ENCODE results near the gene APOE.
"Not testable (repeated sequence)": the region's sequence is repeated elsewhere in the genome, so short reads cannot be mapped to it uniquely, and the experiment has no call there.

APOE gene

DNA sequence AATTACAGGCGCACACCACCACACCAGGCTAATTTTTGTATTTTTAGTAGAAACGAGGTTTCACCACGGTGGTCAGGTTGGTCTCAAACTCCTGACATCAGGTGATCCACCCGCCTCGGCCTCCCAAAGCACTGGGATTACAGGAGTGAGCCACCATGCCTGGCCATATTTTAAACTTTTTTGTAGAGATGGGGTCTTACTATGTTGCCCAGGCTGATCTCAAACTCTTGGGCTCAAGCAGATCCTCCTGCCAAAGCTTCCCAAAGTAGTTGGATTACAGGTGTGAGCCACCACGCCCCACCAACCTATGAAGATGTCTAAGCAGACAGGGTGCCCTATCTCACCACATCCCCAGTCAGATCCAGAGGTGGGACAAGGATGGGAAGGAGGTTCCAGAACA is 6.3 kb downstream of the APOE start:
- DNase-seq, result not testable (repeated sequence)

DNA sequence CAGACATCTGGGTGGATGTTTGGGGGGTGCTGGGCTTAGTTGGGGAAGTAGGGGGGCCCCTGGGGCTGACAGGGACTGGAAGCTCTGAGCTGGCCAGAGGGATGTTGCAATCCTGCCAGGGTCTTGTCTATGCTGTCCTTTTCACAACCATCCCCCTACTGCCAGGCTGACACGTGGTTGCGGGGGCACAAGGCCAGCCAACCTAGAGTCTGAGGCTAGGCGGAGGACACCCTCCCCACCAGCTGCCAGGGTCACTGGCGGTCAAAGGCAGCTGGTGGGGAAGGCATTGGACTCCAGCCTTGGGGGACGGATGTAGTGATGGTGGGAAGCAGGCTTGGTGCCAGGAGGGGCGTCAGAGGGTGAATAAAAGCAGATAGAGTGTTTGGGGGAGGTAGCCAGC is 7.3 kb downstream of the APOE start:
- peak in 13 of 14 donors; percentile 19 to 90 (median 61) for DNase-seq

DNA sequence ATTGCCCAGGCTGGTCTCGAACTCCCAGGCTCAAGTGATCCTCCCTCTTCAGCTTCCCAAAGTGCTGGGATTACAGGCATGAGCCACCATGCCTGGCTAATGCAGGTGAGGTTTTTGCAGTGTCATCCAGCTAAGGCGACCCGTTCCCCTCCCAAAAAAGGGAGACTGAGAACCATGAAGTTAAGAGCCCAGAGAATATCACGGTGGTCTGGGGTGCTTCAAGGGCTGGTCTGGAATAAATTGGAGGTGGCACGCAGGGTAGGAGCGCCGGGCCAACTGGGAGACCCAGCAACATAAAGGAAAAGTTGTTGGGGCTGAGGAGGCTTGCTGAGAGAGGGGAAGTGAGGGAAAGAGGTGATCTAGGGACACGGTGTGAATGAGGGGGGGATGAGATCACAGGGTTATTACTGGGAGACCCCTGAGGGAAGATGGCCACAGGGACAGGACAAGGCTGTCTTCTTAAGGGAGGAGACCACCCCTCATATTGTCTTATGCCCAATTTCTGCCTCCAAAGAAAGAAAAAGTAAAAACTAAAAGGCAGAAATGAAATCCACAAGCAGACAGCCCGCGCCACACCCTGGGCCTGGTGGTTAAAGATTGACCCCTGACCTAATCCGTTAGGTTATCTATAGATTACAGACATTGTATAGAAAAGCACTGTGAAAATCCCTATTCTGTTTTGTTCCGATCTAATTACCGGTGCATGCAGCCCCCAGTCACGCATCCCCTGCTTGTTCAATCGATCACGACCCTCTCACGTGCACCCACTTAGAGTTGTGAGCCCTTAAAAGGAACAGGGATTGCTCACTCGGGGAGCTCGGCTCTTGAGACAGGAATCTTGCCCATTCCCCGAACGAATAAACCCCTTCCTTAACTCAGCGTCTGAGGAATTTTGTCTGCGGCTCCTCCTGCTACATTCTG is 8.2 kb downstream of the APOE start:
- peak in 2 of 14 donors; percentile 23 to 47 for DNase-seq

DNA sequence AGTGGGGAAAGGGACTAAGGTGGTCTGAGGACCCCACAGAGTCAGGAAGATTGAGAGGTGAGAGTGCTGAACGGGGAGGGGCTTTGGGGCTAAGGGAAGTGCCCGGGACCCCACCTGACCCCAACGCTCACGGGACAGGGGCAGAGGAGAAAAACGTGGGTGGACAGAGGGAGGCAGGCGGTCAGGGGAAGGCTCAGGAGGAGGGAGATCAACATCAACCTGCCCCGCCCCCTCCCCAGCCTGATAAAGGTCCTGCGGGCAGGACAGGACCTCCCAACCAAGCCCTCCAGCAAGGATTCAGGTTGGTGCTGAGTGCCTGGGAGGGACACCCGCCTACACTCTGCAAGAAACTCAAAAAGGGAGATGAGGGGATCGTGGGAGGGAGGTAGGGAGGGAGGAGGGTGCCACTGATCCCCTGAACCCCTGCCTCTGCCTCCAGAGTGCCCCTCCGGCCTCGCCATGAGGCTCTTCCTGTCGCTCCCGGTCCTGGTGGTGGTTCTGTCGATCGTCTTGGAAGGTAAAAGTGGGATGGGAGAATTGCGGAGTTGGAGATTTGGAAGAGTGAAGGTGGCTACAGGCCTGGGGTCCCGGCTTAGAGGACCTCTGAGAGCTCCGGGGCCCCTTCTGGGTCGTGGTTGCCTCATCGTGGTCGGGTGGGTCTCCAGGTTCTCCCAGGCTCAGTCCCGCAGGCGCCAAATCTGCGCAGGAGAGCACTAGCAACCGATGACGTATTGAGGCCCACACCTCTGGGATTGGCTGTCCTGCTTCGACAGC is 9.0 kb downstream of the APOE start, which contains the start of gene APOC1:
TSS of gene APOC1 (plus strand) at position 176 of the 774 bp plus-strand sequence. CDS start at position 460, 284 bp downstream.
- DNase-seq, result peak; percentile 15 to 72 (median 48)

DNA sequence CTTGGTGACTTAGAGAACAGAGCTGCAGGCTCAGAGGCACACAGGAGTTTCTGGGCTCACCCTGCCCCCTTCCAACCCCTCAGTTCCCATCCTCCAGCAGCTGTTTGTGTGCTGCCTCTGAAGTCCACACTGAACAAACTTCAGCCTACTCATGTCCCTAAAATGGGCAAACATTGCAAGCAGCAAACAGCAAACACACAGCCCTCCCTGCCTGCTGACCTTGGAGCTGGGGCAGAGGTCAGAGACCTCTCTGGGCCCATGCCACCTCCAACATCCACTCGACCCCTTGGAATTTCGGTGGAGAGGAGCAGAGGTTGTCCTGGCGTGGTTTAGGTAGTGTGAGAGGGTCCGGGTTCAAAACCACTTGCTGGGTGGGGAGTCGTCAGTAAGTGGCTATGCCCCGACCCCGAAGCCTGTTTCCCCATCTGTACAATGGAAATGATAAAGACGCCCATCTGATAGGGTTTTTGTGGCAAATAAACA is 18.7 kb downstream of the APOE start:
- no peak for DNase-seq

DNA sequence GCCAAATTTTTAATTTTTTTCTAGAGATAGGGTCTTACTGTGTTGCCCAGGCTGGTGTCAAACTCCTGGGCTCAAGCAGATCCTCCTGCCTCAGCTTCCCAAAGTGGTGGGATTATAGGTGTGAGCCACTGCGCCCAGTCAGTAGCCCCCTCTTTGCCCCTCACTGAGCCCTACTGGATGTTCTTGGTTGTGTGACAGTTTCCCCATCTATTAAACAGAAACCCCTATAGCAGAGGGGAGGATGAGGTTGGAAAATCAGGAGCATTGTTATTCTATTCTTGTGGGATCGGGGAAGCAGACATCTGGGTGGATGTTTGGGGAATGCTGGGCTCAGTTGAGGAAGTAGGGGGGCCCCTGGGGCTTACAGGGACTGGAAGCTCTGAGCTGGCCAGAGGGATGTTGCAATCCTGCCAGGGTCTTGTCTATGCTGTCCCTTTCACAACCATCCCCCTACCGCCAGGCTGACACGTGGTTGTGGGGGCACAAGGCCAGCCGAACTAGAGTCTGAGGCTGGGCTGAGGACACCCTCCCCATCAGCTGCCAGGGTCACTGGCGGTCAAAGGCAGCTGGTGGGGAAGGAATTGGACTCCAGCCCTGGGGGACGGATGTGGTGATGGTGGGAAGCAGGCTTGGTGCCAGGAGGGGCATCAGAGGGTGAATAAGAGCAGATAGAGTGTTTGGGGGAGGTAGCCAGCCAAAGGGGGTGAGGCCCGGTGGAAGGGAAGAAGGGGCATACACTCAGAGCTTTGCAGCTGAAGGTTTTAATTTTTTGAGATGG is 19.7 kb downstream of the APOE start:
- peak in 13 of 14 donors; percentile 25 to 91 (median 73) for DNase-seq

DNA sequence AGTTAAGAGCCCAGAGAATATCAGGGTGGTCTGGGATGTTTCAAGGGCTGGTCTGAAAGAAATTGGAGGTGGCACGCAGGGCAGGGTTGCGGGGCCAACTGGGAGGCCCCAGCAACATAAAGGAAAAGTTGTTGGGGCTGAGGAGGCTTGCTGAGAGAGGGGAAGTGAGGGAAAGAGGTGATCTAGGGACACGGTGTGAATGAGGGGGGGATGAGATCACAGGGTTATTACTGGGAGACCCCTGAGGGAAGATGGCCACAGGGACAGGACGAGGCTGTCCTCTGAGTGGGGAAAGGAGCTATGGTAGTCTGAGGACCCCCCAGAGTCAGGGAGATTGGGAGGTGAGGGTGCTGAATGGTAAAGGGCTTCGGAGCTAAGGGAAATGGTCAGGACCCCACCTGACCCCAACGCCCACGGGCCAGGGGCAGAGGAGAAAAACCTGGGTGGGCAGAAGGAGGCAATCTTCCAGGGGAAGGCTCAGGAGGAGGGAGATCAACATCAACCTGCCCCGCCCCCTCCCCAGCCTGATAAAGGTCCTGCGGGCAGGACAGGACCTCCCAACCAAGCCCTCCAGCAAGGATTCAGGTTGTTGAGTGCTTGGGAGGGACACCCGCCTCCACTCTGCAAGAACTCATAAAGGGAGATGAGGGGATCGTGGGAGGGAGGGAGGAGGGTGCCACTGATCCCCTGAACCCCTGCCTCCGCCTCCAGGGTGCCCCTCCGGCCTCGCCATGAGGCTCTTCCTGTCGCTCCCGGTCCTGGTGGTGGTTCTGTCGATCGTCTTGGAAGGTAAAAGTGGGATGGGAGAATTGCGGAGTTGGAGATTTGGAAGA is 20.9 kb downstream of the APOE start:
- not testable (repeated sequence) for DNase-seq

DNA sequence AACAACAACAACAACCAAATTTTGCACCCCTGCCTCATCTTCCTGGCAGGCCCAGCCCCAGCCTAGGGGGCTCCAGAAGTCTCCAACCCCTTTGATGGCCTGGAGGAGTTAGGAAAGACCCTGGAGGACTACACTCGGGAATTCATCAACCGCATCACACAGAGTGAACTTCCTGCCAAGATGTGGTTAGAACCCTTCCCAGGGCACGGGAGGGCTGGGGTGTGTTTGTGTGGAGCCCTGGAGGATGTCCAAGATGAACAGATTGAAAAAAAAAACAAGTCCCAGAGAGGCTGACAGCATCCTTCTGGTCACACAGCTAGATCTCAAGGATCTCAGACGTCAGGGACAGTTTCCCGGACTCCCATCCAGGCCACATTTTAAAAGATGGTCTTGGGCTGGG is 22.1 kb downstream of the APOE start:
- DNase-seq, result no peak

DNA sequence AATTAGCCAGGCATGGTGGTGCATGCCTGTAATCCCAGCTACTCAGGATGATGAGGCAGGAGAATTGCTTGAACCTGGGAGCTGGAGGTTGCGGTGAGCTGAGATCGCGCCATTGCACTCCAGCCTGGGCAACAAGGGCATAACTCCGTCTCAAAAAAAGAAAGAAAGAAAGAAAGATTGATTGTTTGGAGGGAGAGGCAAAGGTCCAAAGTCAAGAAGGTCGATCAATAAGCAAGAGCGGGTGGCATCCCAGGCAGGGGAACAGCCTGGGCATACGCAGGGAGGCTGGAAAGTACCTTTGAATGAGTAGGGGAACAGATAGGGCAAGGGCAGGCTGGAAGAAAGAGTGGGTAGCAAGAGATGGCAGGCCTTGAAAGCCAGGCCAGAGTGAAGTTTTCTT is 24.5 kb downstream of the APOE start:
- no peak for DNase-seq

DNA sequence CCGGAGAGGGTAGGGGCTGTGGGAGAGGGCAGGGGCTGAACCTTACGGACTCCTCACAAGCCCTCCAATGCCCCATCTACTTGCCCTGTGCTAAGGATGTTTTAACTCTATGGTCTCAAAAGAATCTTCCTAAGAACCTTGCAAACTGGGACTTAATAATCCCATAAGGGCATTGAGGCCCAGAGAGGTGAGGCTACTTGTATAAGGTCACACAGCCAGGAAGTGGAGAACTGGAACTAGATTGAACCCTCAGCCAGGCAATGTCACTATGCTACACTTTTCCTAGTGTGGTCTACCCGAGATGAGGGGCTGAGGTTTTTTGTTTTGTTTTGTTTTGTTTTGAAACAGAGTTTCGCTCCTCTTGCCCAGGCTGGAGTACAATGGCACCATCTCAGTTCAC is 25.9 kb downstream of the APOE start:
- no peak for DNase-seq

DNA sequence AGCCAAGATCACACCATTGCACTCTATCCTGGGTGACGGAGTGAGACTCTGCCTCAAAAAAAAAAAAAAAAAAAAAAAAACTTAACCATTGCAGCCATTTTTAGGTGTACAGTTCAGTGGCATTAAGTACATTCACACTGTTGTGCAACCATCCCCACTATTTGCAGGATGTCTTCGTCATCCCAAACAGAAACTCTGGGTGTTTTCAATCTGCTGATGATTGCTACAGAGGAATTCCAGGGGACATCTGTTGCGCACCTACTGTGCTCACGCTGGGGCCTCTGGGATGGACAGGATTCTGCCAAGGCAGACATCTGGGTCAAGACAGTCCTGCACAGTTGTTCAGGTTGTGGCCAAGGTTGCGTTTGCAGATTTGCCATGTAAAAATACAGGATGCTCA is 34.1 kb downstream of the APOE start:
- DNase-seq, result no peak

DNA sequence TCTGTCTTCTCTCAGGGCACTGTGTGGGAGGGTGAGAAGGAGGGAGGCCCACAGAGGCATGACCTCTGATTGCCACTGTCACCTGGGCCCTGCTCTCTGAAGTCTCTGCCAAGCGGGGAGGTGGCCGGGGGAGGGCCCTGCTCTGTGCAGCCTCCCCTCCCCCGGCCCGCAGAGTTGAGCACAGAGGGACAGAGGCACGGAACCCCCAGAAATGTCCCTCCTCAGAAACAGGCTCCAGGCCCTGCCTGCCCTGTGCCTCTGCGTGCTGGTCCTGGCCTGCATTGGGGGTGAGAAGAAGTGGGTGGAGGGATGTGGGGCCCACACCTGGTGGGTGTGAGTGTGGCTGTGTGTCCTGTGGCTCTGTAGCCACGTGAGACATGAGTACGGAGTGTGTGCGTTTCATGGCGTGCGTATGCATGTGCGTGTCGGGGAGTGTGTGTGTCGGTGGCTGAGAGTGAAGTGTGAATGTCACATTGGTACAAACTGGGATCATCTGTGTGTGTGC is 36.5 kb downstream of the APOE start, which contains the start of gene APOC4:
TSS of gene APOC4 (plus strand) at position 171 of the 505 bp plus-strand sequence. CDS start at position 212, 41 bp downstream.
- DNase-seq, result no peak

DNA sequence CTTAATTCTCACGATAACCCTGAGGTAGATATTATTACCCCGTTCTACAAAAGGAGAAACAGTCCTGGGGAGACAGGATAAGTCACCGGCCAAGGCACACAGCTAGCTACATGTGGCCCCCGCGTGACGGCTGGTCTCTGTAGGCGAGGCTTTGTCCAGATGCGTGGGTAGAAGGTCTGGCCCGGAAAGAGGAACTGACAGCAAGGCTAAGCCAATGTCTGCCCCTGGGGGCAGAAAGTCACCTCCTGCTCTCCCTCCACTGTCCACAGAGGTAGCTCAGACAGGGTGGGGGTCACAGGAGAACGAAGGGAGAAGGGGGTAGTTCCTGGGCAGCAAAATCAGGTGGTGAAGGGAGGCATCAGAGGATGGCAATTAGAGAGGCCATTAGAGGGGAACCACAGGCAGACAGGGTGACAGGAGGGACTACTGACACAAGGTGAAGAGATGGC is 38.2 kb downstream of the APOE start:
- DNase-seq, result peak in 10 of 14 donors; percentile 14 to 68 (median 36)

DNA sequence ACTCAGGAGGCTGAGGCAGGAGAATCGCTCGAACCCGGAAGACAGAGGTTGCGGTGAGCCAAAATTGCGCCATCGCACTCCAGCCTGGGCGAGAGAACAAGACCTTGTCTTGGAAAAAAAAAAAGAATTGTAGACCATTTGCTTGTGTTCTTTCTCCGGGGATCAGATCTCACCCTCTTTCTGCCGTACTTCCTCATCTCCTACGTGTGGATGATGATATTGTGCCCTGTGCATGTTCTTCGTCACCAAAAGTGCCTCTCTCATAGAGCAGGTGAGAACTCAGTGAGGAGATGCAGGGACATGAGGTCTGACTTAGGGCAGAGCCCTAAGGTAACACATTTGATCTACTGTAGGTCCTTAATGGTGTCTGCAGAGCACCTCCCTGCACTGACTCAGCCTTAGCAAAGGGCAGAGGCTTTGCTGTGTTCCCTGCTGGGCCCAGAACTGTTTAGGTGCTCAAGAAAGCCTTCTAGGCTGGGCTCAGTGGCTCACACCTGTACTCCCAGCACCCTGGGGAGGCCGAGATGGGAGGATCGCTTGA is 41.5 kb downstream of the APOE start:
- peak in 3 of 14 donors; percentile 3 to 19 (median 17) for DNase-seq

DNA sequence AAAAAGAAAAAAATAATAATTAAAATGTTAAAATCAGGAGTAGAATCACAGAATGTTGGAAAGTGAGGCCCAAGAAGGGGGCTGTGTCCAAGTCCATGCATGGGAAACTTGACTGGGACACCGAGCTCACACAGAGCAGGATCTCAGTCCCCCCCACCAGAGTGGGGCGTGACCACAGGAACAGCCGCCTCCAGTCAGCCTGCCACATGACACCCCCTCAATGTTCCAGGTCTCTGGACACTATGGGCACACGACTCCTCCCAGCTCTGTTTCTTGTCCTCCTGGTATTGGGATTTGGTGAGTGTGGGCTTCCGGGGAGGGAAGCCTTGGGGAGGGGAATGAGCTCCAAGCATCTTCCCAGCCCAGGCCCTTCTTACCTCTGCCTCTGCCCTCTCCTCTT is 42.6 kb downstream of the APOE start:
- no peak for DNase-seq

DNA sequence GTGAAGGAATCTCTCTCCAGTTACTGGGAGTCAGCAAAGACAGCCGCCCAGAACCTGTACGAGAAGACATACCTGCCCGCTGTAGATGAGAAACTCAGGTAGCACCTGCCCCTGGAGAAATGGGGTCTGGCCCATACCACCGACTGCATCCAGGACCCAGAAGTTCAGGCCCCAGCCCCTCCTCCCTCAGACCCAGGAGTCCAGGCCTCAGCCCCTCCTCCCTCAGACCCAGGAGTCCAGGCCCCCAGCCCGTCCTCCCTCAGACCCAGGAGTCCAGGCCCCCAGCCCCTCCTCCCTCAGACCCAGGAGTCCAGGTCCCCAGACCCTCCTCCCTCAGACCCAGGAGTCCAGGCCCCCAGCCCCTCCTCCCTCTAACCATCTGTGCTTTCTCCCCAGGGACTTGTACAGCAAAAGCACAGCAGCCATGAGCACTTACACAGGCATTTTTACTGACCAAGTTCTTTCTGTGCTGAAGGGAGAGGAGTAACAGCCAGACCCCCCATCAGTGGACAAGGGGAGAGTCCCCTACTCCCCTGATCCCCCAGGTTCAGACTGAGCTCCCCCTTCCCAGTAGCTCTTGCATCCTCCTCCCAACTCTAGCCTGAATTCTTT is 43.3 kb downstream of the APOE start:
- DNase-seq, result no peak

DNA sequence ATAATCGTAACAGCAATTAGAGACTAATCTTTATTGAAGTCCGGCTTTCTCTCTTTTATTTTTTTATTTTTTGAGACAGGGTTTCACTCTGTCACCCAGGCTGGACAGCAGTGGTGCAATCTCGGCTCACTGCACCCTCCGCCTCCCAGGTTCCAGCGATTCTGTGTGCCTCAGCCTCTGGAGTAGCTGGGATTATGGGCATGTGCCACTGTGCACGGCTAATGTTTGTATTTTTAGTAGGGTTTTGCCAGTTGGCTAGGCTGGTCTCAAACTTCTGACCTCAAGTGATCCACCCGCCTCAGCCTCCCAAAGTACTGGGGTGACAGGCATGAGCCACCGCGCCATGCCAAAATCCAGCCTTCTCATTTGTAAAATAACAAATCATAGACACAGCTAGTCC is 44.0 kb downstream of the APOE start:
- no peak for DNase-seq

DNA sequence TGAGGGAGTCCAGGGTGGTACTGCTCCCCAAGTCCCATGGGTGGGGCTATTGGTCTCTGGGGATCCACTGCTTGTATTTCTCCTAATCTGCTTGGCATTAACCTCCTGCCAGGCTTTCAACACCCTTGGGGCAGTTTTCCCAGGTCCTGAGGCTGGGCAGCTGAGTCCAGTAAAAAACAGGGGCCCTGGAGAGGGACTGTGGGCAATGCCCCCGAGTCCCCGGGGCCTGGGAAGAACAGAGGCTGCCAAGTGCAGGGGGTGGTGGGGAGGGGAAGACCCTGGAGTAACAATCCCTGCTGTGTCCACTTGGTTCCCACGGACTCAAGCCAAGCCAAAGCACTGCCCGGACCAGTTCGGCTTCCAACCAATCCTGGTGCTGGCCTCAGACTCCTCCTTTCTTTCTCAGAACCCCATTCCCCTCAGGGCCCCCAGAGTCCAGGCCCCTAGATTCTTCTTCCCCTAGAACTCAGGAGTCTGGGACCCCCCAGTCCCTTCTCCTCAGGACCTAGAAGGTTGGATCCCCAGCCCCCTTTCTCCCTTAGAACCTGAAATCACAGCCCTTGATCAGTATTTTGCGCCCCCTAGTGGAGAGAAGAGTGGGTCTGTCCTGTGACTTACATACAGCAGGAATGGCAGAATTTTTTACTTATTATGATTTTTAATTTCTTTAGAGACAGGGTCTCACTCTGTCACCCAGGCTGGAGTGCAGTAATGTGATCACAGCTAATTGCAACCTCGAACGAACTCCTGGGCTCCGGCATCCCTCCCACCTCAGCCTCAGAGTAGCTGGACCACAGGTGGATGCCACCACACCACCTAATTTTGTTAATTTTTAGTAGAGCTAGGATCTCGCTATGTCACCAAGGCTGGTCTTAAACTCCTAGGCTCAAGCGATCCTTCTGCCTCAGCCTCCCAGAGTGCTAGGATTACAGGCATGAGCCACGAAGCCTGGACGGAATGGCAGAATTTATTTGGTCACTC is 45.9 kb downstream of the APOE start:
- peak in 13 of 14 donors; percentile 11 to 86 (median 68) for DNase-seq

DNA sequence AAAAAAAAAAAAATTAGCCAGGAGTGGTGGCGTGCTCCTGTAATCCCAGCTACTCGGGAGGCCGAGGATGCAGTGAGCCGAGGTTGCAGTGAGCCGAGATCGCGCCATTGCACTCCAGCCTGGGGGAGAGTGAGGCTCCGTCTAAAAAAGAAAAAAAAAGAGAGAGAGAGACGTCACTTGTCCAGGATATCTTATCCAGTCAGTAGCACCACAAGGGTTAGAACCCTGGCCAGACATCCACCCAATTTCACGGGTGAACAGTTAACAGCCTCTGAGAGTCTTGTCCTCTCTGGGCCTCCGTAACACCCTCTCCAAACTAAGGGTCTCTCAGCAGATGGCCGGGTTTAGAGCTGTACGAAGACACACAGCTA is 48.7 kb downstream of the APOE start:
- no peak for DNase-seq

Data from C1 segment of cervical spinal cord (tissue), 14 donors.